GM12878 (cell line): ENCODE measurements around the gene BTBD6. TPM values are rescaled to one million over a fixed set of nuclear protein-coding genes. Genes with fewer than 3 reads are reported as not detected.

Experiments
- ATAC-seq: fragments of 200-7000 bp; cut with Tn5 transposase; 3 replicates; pipeline ENCODE4 v1.9.1; 2020; ENCODE audit warnings: mild to moderate bottlenecking, moderate library complexity
- BruUV-seq: library from RNA; stranded (reverse); fragments of 400-500 nt; replicated peaks from 2 replicates; lab custom pipeline; 2021; lab: Mats Ljungman, UMichigan
- CTCF ChIA-PET: fragments of 300-600 bp; sonication (Branson Sonifier 250); formaldehyde crosslinking; extraction: SDS; loops from one replicate; lab custom pipeline; 2021; ENCODE audit warnings: inconsistent platforms; lab: Yijun Ruan, JAX
- POLR2A ChIA-PET: fragments of 350-600 bp; formaldehyde crosslinking; extraction: SDS; loops from one replicate; lab custom pipeline; 2021; ENCODE audit warnings: inconsistent platforms; lab: Charles Lee
- RAD21 ChIA-PET: fragments of 300-600 bp; sonication (Branson Sonifier 250); formaldehyde crosslinking; loops from one replicate; lab custom pipeline; 2023; ENCODE audit warnings: antibody characterized with exemption; ENCODE audit not compliant: unreplicated experiment; lab: Charles Lee
- SMC1A ChIA-PET: fragments of 300-600 bp; sonication (Branson Sonifier 250); formaldehyde crosslinking; loops from one replicate; lab custom pipeline; 2023; ENCODE audit not compliant: unreplicated experiment, uncharacterized antibody; lab: Charles Lee
- DNase-seq: peaks from one replicate; pipeline ENCODE4 v3.0.0-alpha.2; 2011; ENCODE audit warnings: low read depth, low spot score
- FAIRE-seq: peaks from 3 replicates; lab custom pipeline; 2011; peaks lifted over from hg19 to GRCh38; lab: Jason Lieb, UNC
- H2AFZ ChIP-seq: 2 replicates; pipeline ENCODE4 v1.6.0; 2011; ENCODE audit warnings: low read depth, low read length, control low read depth; ENCODE audit not compliant: control insufficient read depth
- H3K27ac ChIP-seq: 2 replicates; pipeline ENCODE4 v1.5.1; 2011; ENCODE audit warnings: control low read depth; ENCODE audit not compliant: control insufficient read depth, insufficient read depth
- H3K27me3 ChIP-seq, 2 experiments: replicated peaks in 1 of 2; 2 replicates each; pipeline versions ENCODE4 v1.6.0 to v1.6.1; 2011; ENCODE audit warnings: low read length in 1 of 2; ENCODE audit not compliant: control insufficient read depth in 2 of 2, insufficient read depth in 2 of 2
- H3K36me3 ChIP-seq, 2 experiments: 2 replicates each; pipeline ENCODE4 v1.5.1; 2011; ENCODE audit warnings: low read length in 1 of 2; ENCODE audit not compliant: control insufficient read depth in 2 of 2, insufficient read depth in 2 of 2
- H3K4me1 ChIP-seq: 2 replicates; pipeline ENCODE4 v1.6.1; 2011; ENCODE audit warnings: mild to moderate bottlenecking, low read length, moderate library complexity, mixed read lengths; ENCODE audit not compliant: control insufficient read depth, insufficient read depth
- H3K4me2 ChIP-seq: 2 replicates; pipeline ENCODE4 v1.6.0; 2011; ENCODE audit warnings: control low read depth; ENCODE audit not compliant: control insufficient read depth, insufficient read depth
- H3K4me3 ChIP-seq: fragments of 200-600 bp; sonication (generic); 2 replicates; pipeline ENCODE4 v1.5.1; 2016
- H3K79me2 ChIP-seq: 2 replicates; pipeline ENCODE4 v1.6.0; 2011; ENCODE audit warnings: low read length; ENCODE audit not compliant: control insufficient read depth, insufficient read depth
- H3K9ac ChIP-seq: 2 replicates; pipeline ENCODE4 v1.8.0; 2011; ENCODE audit warnings: low read length, control low read depth, mixed read lengths; ENCODE audit not compliant: control insufficient read depth, insufficient read depth
- H3K9me3 ChIP-seq: replicated peaks from 3 replicates; pipeline ENCODE4 v1.5.1; 2011; ENCODE audit warnings: mild to moderate bottlenecking, low read length; ENCODE audit not compliant: control insufficient read depth, insufficient read depth
- H4K20me1 ChIP-seq: 2 replicates; pipeline ENCODE4 v1.6.0; 2011; ENCODE audit not compliant: control insufficient read depth, insufficient read depth
- ASH2L ChIP-seq: fragments of 300-600, 200-600 bp; sonication (generic); IDR thresholded peaks from 2 replicates; pipeline ENCODE4 v1.6.1; 2017; ENCODE audit warnings: low read depth, mild to moderate bottlenecking, borderline replicate concordance
- BRCA1 ChIP-seq: IDR thresholded peaks from 2 replicates; pipeline ENCODE4 v1.6.1; 2011; ENCODE audit warnings: low read depth, low read length, improper control_type of control experiment
- CEBPB ChIP-seq, 2 experiments: fragments of 150-350 bp in 1 of 2; IDR thresholded peaks; 2 replicates each; pipeline ENCODE4 v1.6.1; 2012 to 2014; ENCODE audit warnings: low read depth in 2 of 2, low read length in 2 of 2, borderline replicate concordance in 1 of 2, inconsistent platforms in 1 of 2
- MXI1 ChIP-seq: fragments of 150-350 bp; IDR thresholded peaks from 2 replicates; pipeline ENCODE4 v1.6.1; 2011; ENCODE audit warnings: low read depth, mild to moderate bottlenecking, inconsistent platforms, low read length, improper control_type of control experiment
- SRF ChIP-seq, 2 experiments: IDR thresholded peaks; 2 replicates each; pipeline ENCODE4 v1.6.1; 2011; ENCODE audit warnings: low read depth in 2 of 2, low read length in 2 of 2, mild to moderate bottlenecking in 1 of 2, moderate library complexity in 1 of 2
- STAT1 ChIP-seq: fragments of 450-650 bp; conservative IDR thresholded peaks from 2 replicates; pipeline ENCODE4 v1.6.1; 2014; ENCODE audit warnings: antibody characterized with exemption, mild to moderate bottlenecking
- WGBS: methylation state at CpG from one replicate; pipeline ENCODE4 v1.1.6; 2016; ENCODE audit warnings: low lambda C conversion rate; ENCODE audit not compliant: insufficient replicate concordance, insufficient coverage; ENCODE audit errors: missing lambda C conversion rate; 5-methylcytosine and 5-hydroxymethylcytosine counted together
- in situ Hi-C: fragments of 300-500 bp; cut with MboI; formaldehyde crosslinking; loops from 9 replicates; pipeline ENCODE4 v1.14.3; 2018; ENCODE audit warnings: mixed read lengths
- intact Hi-C: fragments of 100-400 bp; cut with micrococcal nuclease; formaldehyde crosslinking; loops from one replicate; pipeline ENCODE4 v1.14.2; 2022; ENCODE audit not compliant: unreplicated experiment
- polyA plus RNA-seq, 11 experiments: library from polyadenylated mRNA; depleted of rRNA in 4 of 11; unstranded in 6 of 11; stranded (reverse) in 5 of 11; fragments of >200 nt; fragmentation: Nextera tagmentation in 4 of 11; fragmentation: Illumina TruSeq in 1 of 11; extraction: Ambion mirVana in 4 of 11; extraction: Trizol in 1 of 11; gene quantifications; 1 replicate in 1 of 11; 2 replicates in 10 of 11; pipeline versions ENCODE4 v1.2.1 to v1.2.3, GENCODE V29; 2011 to 2016; ENCODE audit warnings: inconsistent platforms in 2 of 11, missing spikeins in 2 of 11, low read depth in 1 of 11
- total RNA-seq, 4 experiments: library from RNA; depleted of rRNA in 3 of 4; stranded (reverse); fragments of >200 nt in 3 of 4; fragmentation: Illumina TruSeq in 1 of 4; extraction: Trizol in 1 of 4; gene quantifications; 2 replicates each; pipeline versions ENCODE4 v1.2.1 to v1.2.3, GENCODE V29; 2013 to 2021
- TF ChIP-seq, protein P1 (sequence below): fragments of 450-650 bp; IDR thresholded peaks from 2 replicates; pipeline ENCODE4 v1.6.1; 2014; ENCODE audit warnings: mild to moderate bottlenecking
- TF ChIP-seq, protein P2 (sequence below): fragments of 450-650 bp; formaldehyde crosslinking; IDR thresholded peaks from 2 replicates; pipeline ENCODE4 v1.4.0; 2020; ENCODE audit warnings: mild to moderate bottlenecking, moderate library complexity
- TF ChIP-seq, protein P3 (sequence below): fragments of 450-650 bp; IDR thresholded peaks from 2 replicates; pipeline ENCODE4 v1.6.1; 2016; ENCODE audit warnings: mild to moderate bottlenecking

Gene BTBD6
- total and polyA plus RNA-seq, 10 of the 15 experiments (the other 5 are each of a cell fraction or from before 2014, with no cell fraction given), result 1.4 to 36.5 (median 15.8) TPM

DNA sequence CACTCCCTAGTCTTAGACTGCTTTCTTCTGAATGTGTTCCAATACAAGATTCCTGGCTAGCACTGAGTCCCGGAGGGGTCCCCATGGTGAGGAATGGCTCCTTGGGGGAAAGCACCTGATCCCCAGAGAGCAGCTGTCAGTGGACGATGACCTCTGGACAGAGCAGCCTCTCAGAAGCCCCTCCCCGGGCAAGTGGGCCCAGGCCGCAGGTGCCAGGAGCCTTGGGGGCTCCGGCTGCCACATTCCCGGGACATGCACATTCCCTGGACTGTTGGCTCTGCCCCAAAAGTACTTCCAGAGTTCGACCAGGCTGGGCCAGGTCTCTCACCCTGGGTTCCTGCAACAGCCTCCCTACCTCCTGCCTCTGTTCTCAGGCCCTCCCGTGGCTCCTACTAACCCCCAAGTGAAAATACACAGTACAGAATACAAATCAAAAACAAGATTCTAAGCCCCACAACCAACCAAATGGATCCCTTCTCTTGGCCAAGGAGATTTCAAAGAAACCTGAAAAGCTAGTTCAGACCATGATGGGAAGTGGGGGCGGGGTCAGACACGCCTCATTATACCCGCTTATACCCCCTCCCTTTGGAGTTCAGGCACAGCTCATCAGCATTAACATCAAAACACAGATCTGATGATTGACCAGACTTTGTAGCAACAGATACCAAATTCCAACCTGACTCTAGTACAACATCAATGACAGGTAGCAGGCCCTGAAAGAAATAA lies 23.3 kb upstream of the BTBD6 start (continued):
- no peak for TF ChIP-seq MXI1

DNA sequence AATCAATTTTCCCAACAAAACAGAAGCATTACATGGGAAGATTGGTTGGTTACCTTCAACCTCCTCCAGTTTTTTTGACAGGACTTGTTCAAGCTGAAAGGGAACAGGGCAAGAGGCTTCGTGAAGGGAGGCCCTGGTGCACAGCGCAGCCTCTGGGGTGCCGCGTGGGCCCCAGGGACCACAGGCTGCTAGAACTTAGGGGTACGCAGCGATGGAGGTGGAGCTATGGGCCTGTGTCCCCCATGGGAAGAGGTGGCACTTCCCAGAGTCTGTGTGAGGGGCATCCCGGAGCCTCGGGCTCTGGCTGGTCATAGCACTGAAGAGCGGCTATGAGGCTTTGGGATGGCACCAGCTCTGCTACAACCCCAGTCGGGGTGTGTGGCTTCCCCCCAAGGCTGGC lies 22.1 kb upstream of the BTBD6 start:
- Histone ChIP-seq H3K79me2 (no peaks in the 10 kb centered on the region), H2AFZ (no peak overlapping the region), H3K9ac (no peak overlapping the region), H3K9me3 (no peaks in the 10 kb centered on the region), H3K4me1 (no peaks in the 10 kb centered on the region), H3K27ac (no peak overlapping the region), H4K20me1 (no peaks in the 10 kb centered on the region), H3K4me3 (no peak overlapping the region), H3K27me3 (no peaks in the 10 kb centered on the region), H3K36me3 (peaks cover 7 to 16% of the 10 kb centered on the region in 2 experiments; a peak in 3 of 4 replicates), H3K4me2 (no peak overlapping the region)
- ChIA-PET CTCF (no interaction called here), RAD21 (no interaction called here), SMC1A (no interaction called here), POLR2A (no interaction called here)
- no TSS peak for BruUV-seq
- DNase-seq (no peak), FAIRE-seq (no peak), ATAC-seq (no peak)
- in situ Hi-C loops, result no loop called here
- intact Hi-C loops, result no loop called here
- 94% methylated on average over 10 of the region's 10 CpGs for WGBS
- no peak for TF ChIP-seq ASH2L
- TF ChIP-seq, protein P1, sequence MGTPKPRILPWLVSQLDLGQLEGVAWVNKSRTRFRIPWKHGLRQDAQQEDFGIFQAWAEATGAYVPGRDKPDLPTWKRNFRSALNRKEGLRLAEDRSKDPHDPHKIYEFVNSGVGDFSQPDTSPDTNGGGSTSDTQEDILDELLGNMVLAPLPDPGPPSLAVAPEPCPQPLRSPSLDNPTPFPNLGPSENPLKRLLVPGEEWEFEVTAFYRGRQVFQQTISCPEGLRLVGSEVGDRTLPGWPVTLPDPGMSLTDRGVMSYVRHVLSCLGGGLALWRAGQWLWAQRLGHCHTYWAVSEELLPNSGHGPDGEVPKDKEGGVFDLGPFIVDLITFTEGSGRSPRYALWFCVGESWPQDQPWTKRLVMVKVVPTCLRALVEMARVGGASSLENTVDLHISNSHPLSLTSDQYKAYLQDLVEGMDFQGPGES, result no peak
- TF ChIP-seq, protein P2, sequence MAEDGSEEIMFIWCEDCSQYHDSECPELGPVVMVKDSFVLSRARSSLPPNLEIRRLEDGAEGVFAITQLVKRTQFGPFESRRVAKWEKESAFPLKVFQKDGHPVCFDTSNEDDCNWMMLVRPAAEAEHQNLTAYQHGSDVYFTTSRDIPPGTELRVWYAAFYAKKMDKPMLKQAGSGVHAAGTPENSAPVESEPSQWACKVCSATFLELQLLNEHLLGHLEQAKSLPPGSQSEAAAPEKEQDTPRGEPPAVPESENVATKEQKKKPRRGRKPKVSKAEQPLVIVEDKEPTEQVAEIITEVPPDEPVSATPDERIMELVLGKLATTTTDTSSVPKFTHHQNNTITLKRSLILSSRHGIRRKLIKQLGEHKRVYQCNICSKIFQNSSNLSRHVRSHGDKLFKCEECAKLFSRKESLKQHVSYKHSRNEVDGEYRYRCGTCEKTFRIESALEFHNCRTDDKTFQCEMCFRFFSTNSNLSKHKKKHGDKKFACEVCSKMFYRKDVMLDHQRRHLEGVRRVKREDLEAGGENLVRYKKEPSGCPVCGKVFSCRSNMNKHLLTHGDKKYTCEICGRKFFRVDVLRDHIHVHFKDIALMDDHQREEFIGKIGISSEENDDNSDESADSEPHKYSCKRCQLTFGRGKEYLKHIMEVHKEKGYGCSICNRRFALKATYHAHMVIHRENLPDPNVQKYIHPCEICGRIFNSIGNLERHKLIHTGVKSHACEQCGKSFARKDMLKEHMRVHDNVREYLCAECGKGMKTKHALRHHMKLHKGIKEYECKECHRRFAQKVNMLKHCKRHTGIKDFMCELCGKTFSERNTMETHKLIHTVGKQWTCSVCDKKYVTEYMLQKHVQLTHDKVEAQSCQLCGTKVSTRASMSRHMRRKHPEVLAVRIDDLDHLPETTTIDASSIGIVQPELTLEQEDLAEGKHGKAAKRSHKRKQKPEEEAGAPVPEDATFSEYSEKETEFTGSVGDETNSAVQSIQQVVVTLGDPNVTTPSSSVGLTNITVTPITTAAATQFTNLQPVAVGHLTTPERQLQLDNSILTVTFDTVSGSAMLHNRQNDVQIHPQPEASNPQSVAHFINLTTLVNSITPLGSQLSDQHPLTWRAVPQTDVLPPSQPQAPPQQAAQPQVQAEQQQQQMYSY, result no peak
- no peak for TF ChIP-seq STAT1
- no peak for TF ChIP-seq BRCA1
- TF ChIP-seq, protein P3, sequence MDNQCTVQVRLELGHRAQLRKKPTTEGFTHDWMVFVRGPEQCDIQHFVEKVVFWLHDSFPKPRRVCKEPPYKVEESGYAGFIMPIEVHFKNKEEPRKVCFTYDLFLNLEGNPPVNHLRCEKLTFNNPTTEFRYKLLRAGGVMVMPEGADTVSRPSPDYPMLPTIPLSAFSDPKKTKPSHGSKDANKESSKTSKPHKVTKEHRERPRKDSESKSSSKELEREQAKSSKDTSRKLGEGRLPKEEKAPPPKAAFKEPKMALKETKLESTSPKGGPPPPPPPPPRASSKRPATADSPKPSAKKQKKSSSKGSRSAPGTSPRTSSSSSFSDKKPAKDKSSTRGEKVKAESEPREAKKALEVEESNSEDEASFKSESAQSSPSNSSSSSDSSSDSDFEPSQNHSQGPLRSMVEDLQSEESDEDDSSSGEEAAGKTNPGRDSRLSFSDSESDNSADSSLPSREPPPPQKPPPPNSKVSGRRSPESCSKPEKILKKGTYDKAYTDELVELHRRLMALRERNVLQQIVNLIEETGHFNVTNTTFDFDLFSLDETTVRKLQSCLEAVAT, result no peak
- no peak for TF ChIP-seq SRF (IDR thresholded peaks at IDR 0.05; ENCODE audit: low read depth in 2 of 2, low read length in 2 of 2)
- no peak for TF ChIP-seq CEBPB (IDR thresholded peaks at IDR 0.05; ENCODE audit: borderline replicate concordance in 1 of 2, low read depth in 2 of 2, low read length in 2 of 2)
